KMS-11 (cell line): ENCODE measurements around the gene ITPKB.
A peak's percentile ranks its signal among the peaks of the same experiment; 100 is the strongest.

Source experiments
- H2AFZ ChIP-seq: fragments of 200-600 bp; sonication (generic); 2 replicates; pipeline ENCODE4 v1.6.1; 2016; ENCODE audit warnings: antibody characterized with exemption, mixed run types, low read depth
- H3K27ac ChIP-seq: fragments of 200-600 bp; sonication (generic); 2 replicates; pipeline ENCODE4 v1.6.1; 2016; ENCODE audit warnings: mild to moderate bottlenecking, mixed run types
- H3K27me3 ChIP-seq: fragments of 200-600 bp; sonication (generic); 2 replicates; pipeline ENCODE4 v1.6.1; 2017; ENCODE audit warnings: mild to moderate bottlenecking, low read depth, mixed run types, moderate library complexity; ENCODE audit not compliant: insufficient read depth
- H3K36me3 ChIP-seq: fragments of 200-600 bp; sonication (generic); 2 replicates; pipeline ENCODE4 v1.6.1; 2017; ENCODE audit warnings: mild to moderate bottlenecking, mixed run types; ENCODE audit not compliant: insufficient read depth
- H3K4me1 ChIP-seq: fragments of 200-600 bp; sonication (generic); 2 replicates; pipeline ENCODE4 v1.6.1; 2016; ENCODE audit warnings: mild to moderate bottlenecking, low read depth, mixed run types; ENCODE audit not compliant: poor library complexity, severe bottlenecking
- H3K4me2 ChIP-seq: fragments of 200-600 bp; sonication (generic); 2 replicates; pipeline ENCODE4 v1.7.0; 2016; ENCODE audit warnings: mild to moderate bottlenecking, mixed run types
- H3K4me3 ChIP-seq: fragments of 200-600 bp; sonication (generic); IDR thresholded peaks from 2 replicates; pipeline ENCODE4 v1.6.1; 2017; ENCODE audit warnings: low read depth, low read length, mixed read lengths; ENCODE audit not compliant: insufficient read depth
- H3K79me2 ChIP-seq: fragments of 200-600 bp; sonication (generic); 2 replicates; pipeline ENCODE4 v1.6.1; 2016; ENCODE audit warnings: low read depth, mixed run types; ENCODE audit not compliant: insufficient read depth
- H3K9ac ChIP-seq: fragments of 200-600 bp; sonication (generic); 2 replicates; pipeline ENCODE4 v1.6.1; 2016; ENCODE audit warnings: mild to moderate bottlenecking, mixed run types
- H4K20me1 ChIP-seq: fragments of 200-600 bp; sonication (generic); 2 replicates; pipeline ENCODE4 v1.6.1; 2016; ENCODE audit warnings: mild to moderate bottlenecking, mixed run types; ENCODE audit not compliant: insufficient read depth
- CTCF ChIP-seq: fragments of 200-600 bp; sonication (generic); conservative IDR thresholded peaks from 2 replicates; pipeline ENCODE4 v1.6.1; 2017; ENCODE audit warnings: low read depth, mild to moderate bottlenecking, antibody characterized with exemption, low read length, moderate library complexity, mixed read lengths

Gene ITPKB

DNA sequence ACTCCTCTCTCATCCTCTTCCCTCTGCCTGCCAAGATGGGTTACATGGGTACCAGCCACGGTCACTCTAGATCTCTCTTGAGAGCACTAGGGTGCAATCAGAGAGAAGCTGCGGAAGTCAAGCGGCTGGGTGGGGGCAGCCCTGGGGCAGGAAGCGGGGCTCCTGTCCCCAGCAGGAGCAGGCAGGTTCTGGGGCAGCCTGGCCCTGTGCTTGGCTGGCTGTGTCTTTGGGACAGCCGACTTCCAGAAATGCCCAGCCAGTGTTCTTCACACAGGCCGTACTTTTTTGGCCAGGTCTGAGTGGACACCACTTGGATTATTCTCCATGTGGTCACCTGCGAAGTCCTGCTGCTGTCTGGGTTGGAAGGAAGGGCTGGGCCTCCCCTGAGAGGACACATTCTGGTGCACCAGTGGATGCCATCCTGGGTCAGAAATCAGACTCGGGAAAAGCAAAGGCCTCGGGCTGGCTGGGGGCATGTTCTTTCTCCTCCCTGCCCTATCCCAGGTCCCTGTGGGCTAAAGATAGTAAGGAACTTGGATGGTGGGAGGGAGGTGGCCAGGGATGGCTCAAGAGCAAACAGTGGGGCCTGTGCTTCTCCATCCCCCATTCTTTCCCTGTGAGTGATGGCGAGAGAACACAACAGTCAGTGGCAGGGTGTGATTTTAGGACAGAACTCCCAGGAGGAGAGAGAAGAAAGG lies 93.7 kb downstream of the ITPKB start:
- Histone ChIP-seq H3K4me2 (no peak overlapping the region), H3K36me3 (no peaks in the 10 kb centered on the region; the same call in 1 of the 2 replicates), H3K4me1 (peaks cover 19% of the 10 kb centered on the region)

GRCh38 chr1:226644541-226645176 lies 94.4 kb downstream of the ITPKB start:
- H3K27me3 ChIP-seq, result no peaks in the 10 kb centered on the region
- H3K4me3 ChIP-seq, result no peak overlapping the region
- no peak overlapping the region for H2AFZ ChIP-seq
- H3K79me2 ChIP-seq, result no peaks in the 10 kb centered on the region
- H3K9ac ChIP-seq, result no peak overlapping the region
- H3K27ac ChIP-seq, result no peak overlapping the region
- H4K20me1 ChIP-seq, result no peaks in the 10 kb centered on the region
- H3K36me3 ChIP-seq, result no peaks in the 10 kb centered on the region; the same call in 1 of the 2 replicates
- H3K4me2 ChIP-seq, result no peak overlapping the region
- H3K4me1 ChIP-seq, result peaks cover 11% of the 10 kb centered on the region
- TF ChIP-seq CTCF, result no peak

More for the DNA sequence above, 93.7 kb downstream of the ITPKB start:
- Histone ChIP-seq H2AFZ (no peak overlapping the region), H3K9ac (no peak overlapping the region), H4K20me1 (no peaks in the 10 kb centered on the region), H3K27ac (no peak overlapping the region), H3K4me3 (no peak overlapping the region), H3K79me2 (no peaks in the 10 kb centered on the region), H3K27me3 (no peaks in the 10 kb centered on the region)
- TF ChIP-seq CTCF, result no peak

DNA sequence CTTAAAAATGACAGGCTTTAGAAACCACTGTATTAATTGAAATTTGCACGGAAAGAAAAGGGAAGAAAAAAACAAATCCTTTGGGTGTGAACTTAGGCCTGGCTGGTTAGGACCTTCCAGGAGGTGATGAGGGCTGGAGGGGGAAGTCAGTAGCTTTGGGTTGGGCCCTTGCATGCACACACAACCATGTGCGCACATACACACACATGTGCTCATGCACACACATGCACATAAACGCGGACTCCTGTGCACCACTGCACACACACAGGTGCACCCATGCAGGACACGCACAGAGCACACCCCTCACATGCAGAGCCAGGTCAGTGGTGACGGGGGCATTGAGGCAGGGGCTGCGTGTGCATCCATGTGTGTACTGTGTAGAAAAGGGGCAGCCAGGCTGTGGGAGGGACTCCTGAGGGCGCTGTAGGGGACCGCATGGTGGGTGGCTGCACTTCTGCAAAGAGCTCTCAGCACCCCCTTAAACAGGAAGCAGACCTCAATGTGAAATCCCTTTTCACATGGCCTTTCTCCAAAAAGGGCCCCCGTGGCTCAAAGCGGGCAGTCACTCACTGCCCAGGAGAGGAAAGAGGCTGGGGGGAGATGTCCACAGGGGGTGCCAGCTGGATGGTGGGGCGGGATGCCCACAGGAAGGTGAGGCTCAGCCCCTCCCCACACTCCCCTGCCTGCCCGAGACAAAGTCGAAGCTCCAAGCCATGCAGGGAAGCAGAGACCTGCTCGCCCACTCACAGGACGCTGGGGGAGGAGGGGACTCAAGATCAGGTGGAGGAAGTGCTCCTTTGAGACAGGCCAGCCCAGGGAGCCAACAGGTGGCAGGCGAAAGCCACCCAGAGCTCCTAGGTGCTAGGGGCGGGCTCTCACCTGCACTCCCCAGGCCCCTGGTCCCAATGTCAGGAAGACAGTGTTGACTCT lies 95.2 kb downstream of the ITPKB start:
- no peak overlapping the region for H3K4me3 ChIP-seq
- no peaks in the 10 kb centered on the region for H3K27me3 ChIP-seq
- no peaks in the 10 kb centered on the region for H3K79me2 ChIP-seq
- H3K27ac ChIP-seq, result no peak overlapping the region; the same call in 1 of the 2 replicates
- H4K20me1 ChIP-seq, result no peaks in the 10 kb centered on the region
- peak overlapping the region; percentile 28; the same call in 1 of the 2 replicates for H3K4me2 ChIP-seq
- peaks cover 11% of the 10 kb centered on the region for H3K4me1 ChIP-seq
- no peaks in the 10 kb centered on the region; the same call in 1 of the 2 replicates for H3K36me3 ChIP-seq
- no peak overlapping the region for H2AFZ ChIP-seq
- H3K9ac ChIP-seq, result no peak overlapping the region
- TF ChIP-seq CTCF, result no peak

GRCh38 chr1:226643177-226643576 lies 95.9 kb downstream of the ITPKB start:
- no peak overlapping the region for H3K4me3 ChIP-seq

More at GRCh38 chr1:226643177-226643576, 95.9 kb downstream of the ITPKB start:
- H3K79me2 ChIP-seq, result no peaks in the 10 kb centered on the region
- no peak overlapping the region; the same call in 1 of the 2 replicates for H3K27ac ChIP-seq
- no peak overlapping the region for H3K9ac ChIP-seq
- no peak overlapping the region for H2AFZ ChIP-seq
- H3K4me2 ChIP-seq, result peak overlapping the region; percentile 28; the same call in 1 of the 2 replicates
- H3K4me1 ChIP-seq, result peaks cover 11% of the 10 kb centered on the region
- TF ChIP-seq CTCF, result no peak
- H3K27me3 ChIP-seq, result no peaks in the 10 kb centered on the region
- H3K36me3 ChIP-seq, result no peaks in the 10 kb centered on the region; the same call in 1 of the 2 replicates
- H4K20me1 ChIP-seq, result no peaks in the 10 kb centered on the region
